Left ventricle myocardium inferior (tissue), 1 donor: ENCODE measurements around the gene RNU1-3. TPM values are rescaled to one million over a fixed set of nuclear protein-coding genes. Genes with fewer than 3 reads are reported as not detected.
"Not testable (repeated sequence)": the region's sequence is repeated elsewhere in the genome, so short reads cannot be mapped to it uniquely, and the experiment has no call there.

Source experiments
- DNase-seq: peaks from one replicate; pipeline ENCODE4 v3.0.0-alpha.2; 2020
- H3K27ac ChIP-seq: fragments of 200-600 bp; replicated peaks from 2 replicates; pipeline ENCODE4 v1.8.0; 2021
- H3K27me3 ChIP-seq: fragments of 200-600 bp; 2 replicates; pipeline ENCODE4 v1.8.0; 2021; ENCODE audit warnings: low read depth
- H3K36me3 ChIP-seq: fragments of 200-600 bp; 2 replicates; pipeline ENCODE4 v1.8.0; 2021
- H3K4me1 ChIP-seq: fragments of 200-600 bp; 2 replicates; pipeline ENCODE4 v1.8.0; 2021
- H3K4me3 ChIP-seq: fragments of 200-600 bp; 2 replicates; pipeline ENCODE4 v1.8.0; 2021; ENCODE audit warnings: mild to moderate bottlenecking, moderate library complexity
- H3K9me3 ChIP-seq: fragments of 200-600 bp; replicated peaks from 2 replicates; pipeline ENCODE4 v1.8.0; 2021
- intact Hi-C: fragments of 100-400 bp; cut with micrococcal nuclease; formaldehyde crosslinking; loops from one replicate; pipeline ENCODE4 v1.11.0; 2022
- total RNA-seq: library from RNA; stranded (reverse); fragmentation: NEBNext Ultra II Directional; extraction: Animal tissue kit (Norgen Biotek cat#: 25700); gene quantifications from one replicate; pipeline ENCODE4 v1.2.1, GENCODE V29; 2021
- TF ChIP-seq, protein P1 (sequence below): fragments of 200-600 bp; IDR thresholded peaks from 2 replicates; pipeline ENCODE4 v1.8.0; 2021; ENCODE audit warnings: antibody characterized with exemption, mild to moderate bottlenecking, borderline replicate concordance
- donor health status: DM: no; HTN: yes; CAD: no; lungs with severe emphysema.

The RNU1-3 gene
- total RNA-seq, 1 donor from 2014 or later: 6,072 TPM

DNA sequence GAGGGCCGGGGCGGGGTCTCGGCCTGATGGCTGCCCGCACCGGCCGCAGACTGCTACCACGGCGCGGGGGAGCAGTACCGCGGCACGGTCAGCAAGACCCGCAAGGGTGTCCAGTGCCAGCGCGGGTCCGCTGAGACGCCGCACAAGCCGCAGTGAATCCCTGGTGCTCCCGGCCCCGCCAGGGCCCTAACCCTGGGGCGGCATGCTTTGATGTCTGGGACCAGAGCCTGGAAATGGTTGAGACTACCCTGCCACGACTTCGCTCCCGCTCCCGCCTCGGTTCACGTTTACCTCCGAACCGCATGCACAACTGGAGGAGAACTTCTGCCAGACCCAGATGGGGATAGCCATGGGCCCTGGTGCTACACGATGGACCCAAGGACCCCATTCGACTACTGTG, 18.5 kb downstream of the RNU1-3 start:
- DNase-seq, H3K36me3 ChIP-seq, H3K27ac ChIP-seq, H3K9me3 ChIP-seq, intact Hi-C loops: not testable (repeated sequence)
- Histone ChIP-seq H3K27me3 (peaks cover 18% of the 10 kb centered on the region), H3K4me3 (peak overlapping the region; percentile 52), H3K4me1 (peaks cover 25% of the 10 kb centered on the region)

DNA sequence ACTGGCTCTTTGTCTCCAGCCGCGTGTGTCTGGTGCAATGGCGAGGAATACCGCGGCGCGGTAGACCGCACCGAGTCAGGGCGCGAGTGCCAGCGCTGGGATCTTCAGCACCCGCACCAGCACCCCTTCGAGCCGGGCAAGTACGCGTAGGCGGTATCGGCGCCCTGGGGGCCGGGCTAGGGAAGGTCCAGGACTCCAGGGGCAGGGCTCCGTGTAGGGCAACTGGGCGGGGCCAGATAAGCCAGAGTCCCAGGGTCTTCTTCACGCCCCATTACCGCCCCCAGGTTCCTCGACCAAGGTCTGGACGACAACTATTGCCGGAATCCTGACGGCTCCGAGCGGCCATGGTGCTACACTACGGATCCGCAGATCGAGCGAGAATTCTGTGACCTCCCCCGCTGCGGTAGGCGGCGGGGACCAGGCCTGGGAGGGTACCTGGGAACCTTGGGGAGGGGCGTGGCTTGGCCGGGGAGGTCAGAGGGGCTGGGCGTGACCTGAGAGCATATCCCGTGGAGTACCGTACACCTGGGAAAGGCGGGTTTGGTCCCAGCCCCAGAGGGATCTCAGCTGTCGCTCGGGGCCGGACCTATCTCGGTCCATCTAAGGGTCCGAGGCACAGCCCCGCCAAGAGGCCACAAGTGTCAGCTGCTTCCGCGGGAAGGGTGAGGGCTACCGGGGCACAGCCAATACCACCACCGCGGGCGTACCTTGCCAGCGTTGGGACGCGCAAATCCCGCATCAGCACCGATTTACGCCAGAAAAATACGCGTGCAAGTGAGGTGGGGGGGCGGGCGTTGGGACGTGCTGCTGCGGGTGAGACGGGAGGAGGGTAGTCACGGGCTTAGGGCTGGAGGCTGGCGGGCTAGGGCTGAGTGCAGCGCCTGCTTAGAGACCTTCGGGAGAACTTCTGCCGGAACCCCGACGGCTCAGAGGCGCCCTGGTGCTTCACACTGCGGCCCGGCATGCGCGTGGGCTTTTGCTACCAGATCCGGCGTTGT, 19.3 kb downstream of the RNU1-3 start:
- H3K36me3 ChIP-seq, H3K27ac ChIP-seq, H3K9me3 ChIP-seq, intact Hi-C loops: not testable (repeated sequence)
- H3K27me3 ChIP-seq: peaks cover 18% of the 10 kb centered on the region
- peak overlapping the region; percentile 52 for H3K4me3 ChIP-seq
- peak; percentile 16 for DNase-seq
- H3K4me1 ChIP-seq: peaks cover 33% of the 10 kb centered on the region

DNA sequence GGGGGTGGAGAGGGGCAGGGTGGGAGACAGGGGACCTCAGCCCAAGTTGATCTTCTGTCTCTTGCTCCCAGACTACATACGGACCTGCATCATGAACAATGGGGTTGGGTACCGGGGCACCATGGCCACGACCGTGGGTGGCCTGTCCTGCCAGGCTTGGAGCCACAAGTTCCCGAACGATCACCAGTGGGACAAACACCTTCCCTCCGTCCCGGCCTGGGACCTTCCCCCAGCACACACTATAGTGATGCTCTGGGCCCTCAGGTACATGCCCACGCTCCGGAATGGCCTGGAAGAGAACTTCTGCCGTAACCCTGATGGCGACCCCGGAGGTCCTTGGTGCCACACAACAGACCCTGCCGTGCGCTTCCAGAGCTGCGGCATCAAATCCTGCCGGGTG, 20.0 kb downstream of the RNU1-3 start:
- intact Hi-C loops, DNase-seq: not testable (repeated sequence)

DNA sequence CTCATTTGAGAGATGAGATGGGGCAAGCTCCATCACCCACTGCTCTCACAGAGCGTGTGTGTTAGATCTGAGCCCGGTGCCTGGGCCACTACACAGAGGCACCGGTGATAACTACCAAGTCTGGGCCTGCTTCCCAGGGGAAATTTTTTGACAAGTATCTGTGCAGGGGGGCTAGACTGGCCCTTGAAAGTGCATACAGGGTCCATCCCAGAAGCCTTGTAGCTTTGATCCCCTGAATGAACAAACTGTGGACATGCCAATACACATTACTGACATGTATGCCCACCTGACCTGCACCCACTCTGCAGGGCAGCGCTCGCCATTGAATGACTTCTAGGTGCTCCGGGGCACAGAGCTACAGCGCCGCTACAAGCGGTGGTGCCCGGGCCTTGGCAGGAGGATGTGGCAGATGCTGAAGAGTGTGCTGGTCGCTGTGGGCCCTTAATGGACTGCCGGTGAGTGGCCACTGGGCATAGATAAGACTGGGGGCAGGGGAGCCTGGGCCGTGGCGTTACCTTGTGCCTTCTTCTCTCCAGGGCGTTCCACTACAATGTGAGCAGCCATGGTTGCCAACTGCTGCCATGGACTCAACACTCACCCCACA, 20.6 kb downstream of the RNU1-3 start:
- H3K4me3 ChIP-seq, H3K9me3 ChIP-seq, H3K27ac ChIP-seq, intact Hi-C loops, H3K36me3 ChIP-seq: not testable (repeated sequence)
- peak; percentile 13 for DNase-seq
- H3K27me3 ChIP-seq: peaks cover 18% of the 10 kb centered on the region
- peaks cover 41% of the 10 kb centered on the region for H3K4me1 ChIP-seq

More for the DNA sequence above, 20.0 kb downstream of the RNU1-3 start:
- H3K4me3 ChIP-seq, H3K36me3 ChIP-seq, H3K27ac ChIP-seq, H3K9me3 ChIP-seq: not testable (repeated sequence)
- H3K27me3 ChIP-seq: peaks cover 18% of the 10 kb centered on the region
- peaks cover 40% of the 10 kb centered on the region for H3K4me1 ChIP-seq

DNA sequence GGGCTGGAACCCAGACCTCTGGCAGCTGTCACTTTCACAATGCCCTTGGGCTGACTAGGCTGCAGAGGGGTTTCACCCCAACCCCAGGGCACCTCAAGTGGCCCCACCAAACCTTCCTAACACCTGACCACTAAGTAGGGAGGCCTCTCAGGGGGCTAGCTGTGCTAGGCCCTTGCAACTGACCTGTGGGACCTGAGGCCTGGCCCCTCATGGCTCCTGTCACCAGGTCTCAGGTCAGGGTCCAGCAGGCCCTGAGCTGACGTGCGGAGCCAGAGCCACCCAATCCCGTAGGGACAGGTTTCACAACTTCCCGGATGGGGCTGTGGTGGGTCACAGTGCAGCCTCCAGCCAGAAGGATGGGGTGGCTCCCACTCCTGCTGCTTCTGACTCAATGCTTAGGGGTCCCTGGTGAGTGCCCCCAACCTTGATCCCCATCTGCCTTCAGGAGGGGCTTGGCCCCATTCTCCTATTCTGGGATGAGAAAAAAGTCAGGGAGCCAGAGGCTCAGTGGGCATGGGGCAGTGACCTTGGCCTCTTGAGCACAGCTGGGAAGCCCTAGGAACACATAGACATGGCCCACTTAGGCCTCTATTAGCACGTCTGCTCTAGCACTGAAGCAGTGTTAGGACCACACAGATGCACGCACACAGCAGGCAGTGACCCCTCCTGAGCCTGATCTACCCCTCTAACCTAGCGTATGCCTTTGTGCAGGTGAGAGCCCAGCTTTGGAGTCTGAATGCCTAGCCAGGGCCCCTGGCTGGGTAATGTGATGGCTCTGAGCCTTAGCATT, 21.3 kb downstream of the RNU1-3 start:
- H3K36me3 ChIP-seq, intact Hi-C loops, H3K9me3 ChIP-seq: not testable (repeated sequence)
- peak overlapping the region; percentile 74 for H3K4me3 ChIP-seq
- H3K4me1 ChIP-seq: peaks cover 41% of the 10 kb centered on the region
- peak; percentile 21 for DNase-seq
- peaks cover 18% of the 10 kb centered on the region for H3K27me3 ChIP-seq
- H3K27ac ChIP-seq: peak overlapping the region; percentile 85

DNA sequence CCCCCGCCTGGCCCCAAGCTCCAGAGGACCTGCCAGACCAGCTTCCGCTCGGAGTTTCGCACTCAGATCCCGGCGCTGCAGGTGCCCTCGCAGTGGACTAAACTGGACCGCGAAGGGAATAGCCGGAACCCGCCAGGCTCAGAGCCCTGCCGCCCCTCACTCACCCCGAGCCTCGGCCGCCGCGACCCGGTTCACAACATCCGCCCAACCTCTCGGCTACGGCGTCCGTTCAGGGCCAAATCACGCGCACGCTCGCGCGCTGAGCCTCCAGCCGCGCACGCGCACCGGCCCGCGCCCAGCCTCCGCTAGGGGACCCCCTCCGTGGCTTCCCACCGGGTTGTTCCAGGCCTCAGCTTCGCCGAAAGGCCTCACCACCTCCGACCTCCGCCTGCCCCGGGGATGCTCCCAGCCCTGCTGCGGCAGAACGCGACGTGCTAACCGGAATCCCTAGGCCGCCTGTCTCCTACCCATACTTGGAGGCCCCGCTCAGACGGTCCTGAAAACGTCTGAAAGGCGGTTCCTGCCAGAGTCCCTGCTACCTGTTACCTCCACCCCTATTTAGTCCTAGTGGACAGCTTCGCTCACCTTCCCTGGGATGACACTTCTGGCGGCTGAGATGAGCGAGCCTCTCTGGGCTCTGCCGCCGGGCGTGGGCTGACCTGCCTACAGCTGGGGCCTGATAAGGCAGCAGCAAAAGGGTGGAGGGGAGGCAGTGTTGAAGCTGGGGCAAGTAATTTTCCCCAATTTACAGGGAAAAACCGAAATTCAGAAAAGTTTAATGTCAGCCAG, 22.1 kb downstream of the RNU1-3 start:
- intact Hi-C loops, H3K9me3 ChIP-seq, H3K36me3 ChIP-seq: not testable (repeated sequence)
- DNase-seq: peak; percentile 99
- Histone ChIP-seq H3K4me3 (peak overlapping the region; percentile 74), H3K27ac (peak overlapping the region; percentile 85), H3K4me1 (peaks cover 41% of the 10 kb centered on the region), H3K27me3 (peaks cover 17% of the 10 kb centered on the region)
- TF ChIP-seq, protein P1, sequence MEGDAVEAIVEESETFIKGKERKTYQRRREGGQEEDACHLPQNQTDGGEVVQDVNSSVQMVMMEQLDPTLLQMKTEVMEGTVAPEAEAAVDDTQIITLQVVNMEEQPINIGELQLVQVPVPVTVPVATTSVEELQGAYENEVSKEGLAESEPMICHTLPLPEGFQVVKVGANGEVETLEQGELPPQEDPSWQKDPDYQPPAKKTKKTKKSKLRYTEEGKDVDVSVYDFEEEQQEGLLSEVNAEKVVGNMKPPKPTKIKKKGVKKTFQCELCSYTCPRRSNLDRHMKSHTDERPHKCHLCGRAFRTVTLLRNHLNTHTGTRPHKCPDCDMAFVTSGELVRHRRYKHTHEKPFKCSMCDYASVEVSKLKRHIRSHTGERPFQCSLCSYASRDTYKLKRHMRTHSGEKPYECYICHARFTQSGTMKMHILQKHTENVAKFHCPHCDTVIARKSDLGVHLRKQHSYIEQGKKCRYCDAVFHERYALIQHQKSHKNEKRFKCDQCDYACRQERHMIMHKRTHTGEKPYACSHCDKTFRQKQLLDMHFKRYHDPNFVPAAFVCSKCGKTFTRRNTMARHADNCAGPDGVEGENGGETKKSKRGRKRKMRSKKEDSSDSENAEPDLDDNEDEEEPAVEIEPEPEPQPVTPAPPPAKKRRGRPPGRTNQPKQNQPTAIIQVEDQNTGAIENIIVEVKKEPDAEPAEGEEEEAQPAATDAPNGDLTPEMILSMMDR: peak; percentile 75

DNA sequence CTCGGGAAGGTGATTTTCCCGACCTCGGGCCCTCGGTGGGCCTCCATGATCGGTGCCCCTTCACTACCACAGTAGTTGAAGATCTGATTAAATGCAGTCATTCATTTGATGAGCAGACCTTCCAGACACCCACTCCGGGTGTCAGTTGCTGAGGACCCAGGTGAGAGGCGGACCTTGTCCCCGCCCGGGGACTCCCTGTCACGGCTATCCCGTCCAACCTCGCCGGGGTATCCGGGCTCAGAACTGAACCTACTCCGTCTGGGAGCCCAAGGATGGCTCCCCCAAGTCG, 22.6 kb downstream of the RNU1-3 start:
- H3K4me3 ChIP-seq: peak overlapping the region; percentile 74
- TF ChIP-seq, protein P1: no peak
- peak overlapping the region; percentile 85 for H3K27ac ChIP-seq
- no peak for DNase-seq
- peaks cover 12% of the 10 kb centered on the region for H3K27me3 ChIP-seq
- H3K9me3 ChIP-seq: no peaks in the 10 kb centered on the region
- no peaks in the 10 kb centered on the region for H3K36me3 ChIP-seq
- H3K4me1 ChIP-seq: peaks cover 41% of the 10 kb centered on the region
- intact Hi-C loops: no loop called here

DNA sequence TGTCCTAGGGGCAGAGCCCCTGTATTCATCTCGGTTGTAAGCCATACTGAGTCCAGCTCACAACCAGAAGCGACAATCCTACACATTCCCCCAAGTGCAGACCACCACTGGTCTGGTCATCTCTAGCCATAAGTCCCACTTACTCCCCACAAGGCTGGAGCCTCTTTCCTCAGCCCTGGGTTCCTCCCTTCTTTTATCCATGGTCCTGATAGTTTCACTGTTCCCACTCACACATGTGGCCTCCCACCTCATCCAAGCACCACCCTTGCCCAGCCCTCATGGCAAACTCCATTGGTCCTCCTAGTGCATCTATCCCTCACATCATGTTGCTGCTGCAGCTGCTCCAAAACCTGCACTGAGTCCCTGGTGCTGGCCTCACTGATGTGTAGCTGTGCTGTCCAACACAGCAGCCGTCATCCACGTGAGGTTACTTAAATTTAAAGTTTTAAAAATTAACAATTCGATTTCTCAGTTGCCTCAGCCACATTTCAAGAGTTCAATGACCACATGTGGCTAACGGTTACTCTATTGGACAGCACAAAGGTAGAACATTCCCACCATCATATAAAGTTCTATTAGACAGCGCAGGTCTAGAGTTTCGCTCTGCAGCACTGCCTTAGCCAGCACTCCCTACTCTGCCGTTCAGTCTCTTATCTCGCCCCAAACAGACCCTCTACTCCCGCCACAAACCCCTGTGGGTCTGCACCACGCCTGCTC, 23.1 kb downstream of the RNU1-3 start:
- H3K9me3 ChIP-seq, H3K36me3 ChIP-seq, H3K27me3 ChIP-seq, intact Hi-C loops: not testable (repeated sequence)
- peak overlapping the region; percentile 85 for H3K27ac ChIP-seq
- DNase-seq: peak; percentile 15
- peaks cover 41% of the 10 kb centered on the region for H3K4me1 ChIP-seq
- peak overlapping the region; percentile 74 for H3K4me3 ChIP-seq

DNA sequence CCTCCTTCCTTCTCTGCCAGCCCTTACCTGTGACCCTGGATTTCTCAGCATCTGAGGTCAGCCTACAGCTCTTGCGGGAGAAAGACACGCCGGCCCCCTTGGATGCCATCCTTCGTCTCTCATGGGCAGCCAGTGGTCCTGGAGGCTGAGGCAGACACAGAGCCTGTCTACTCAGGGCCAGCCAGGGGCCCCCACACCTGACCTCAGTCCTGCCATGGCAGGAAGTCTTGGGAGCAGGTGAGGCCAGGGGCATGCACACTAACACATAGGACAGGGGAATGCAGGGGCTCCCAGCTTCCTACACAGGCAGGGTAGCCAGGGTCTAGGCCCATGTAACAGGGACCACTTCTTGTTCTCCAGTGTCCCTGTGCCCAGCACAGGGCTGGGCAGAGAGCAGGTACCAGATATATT, 23.7 kb downstream of the RNU1-3 start:
- H3K9me3 ChIP-seq, H3K27ac ChIP-seq, H3K27me3 ChIP-seq, intact Hi-C loops, H3K36me3 ChIP-seq: not testable (repeated sequence)
- Histone ChIP-seq H3K4me3 (peak overlapping the region; percentile 74), H3K4me1 (peaks cover 41% of the 10 kb centered on the region)
- DNase-seq: peak; percentile 14
